ENCODE data around the gene EFHC1.

DNA sequence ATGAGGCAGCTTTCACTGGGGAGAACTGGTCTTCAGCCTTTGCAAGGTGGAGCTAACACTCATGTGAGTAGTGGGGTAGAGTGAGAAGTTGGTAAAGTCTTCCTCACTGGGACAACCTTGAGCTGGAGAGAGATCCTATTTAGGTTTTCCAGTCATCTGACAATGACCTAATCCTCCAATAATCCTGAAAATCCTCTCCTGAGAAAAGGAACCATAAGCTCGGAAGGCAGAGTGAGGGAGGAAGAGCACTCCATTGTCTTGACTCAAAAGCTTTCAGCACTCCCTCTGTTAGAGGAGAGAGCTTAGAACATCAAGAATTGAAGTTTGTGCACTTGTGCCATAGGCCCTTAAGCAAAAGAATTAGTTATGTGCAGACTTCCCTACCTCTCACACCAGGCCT is 78.9 kb downstream of the EFHC1 start:
- no peak for TF ChIP-seq POLR2A (IDR thresholded peaks at IDR 0.05)
- TF ChIP-seq, protein P1, sequence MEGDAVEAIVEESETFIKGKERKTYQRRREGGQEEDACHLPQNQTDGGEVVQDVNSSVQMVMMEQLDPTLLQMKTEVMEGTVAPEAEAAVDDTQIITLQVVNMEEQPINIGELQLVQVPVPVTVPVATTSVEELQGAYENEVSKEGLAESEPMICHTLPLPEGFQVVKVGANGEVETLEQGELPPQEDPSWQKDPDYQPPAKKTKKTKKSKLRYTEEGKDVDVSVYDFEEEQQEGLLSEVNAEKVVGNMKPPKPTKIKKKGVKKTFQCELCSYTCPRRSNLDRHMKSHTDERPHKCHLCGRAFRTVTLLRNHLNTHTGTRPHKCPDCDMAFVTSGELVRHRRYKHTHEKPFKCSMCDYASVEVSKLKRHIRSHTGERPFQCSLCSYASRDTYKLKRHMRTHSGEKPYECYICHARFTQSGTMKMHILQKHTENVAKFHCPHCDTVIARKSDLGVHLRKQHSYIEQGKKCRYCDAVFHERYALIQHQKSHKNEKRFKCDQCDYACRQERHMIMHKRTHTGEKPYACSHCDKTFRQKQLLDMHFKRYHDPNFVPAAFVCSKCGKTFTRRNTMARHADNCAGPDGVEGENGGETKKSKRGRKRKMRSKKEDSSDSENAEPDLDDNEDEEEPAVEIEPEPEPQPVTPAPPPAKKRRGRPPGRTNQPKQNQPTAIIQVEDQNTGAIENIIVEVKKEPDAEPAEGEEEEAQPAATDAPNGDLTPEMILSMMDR (IDR thresholded peaks at IDR 0.05) = no peak

Measured in thyroid gland (tissue), 4 donors.